PC-9 (cell line): ENCODE data around the gene FILIP1. TPM values are rescaled to one million over a fixed set of nuclear protein-coding genes. Genes with fewer than 3 reads are reported as not detected.

ENCODE experiments used
- BruUV-seq: library from RNA; stranded (reverse); fragments of 400-500 nt; replicated peaks from 2 replicates; lab custom pipeline; 2021; lab: Mats Ljungman, UMichigan
- CTCF ChIA-PET: fragments of 300-600 bp; sonication (Branson Sonifier 250); formaldehyde crosslinking; loops from one replicate; lab custom pipeline; 2022; ENCODE audit warnings: antibody characterized with exemption; lab: Charles Lee
- POLR2A ChIA-PET: fragments of 300-600 bp; sonication (Branson Sonifier 250); formaldehyde crosslinking; loops from one replicate; lab custom pipeline; 2022; ENCODE audit warnings: antibody characterized with exemption; ENCODE audit not compliant: unreplicated experiment; lab: Charles Lee
- DNase-seq, 2 experiments: peaks; one replicate each; pipeline versions ENCODE4 v3.0.0 to v3.0.0-alpha.2; 2015 to 2022; ENCODE audit warnings: mixed read lengths in 1 of 2
- H2AFZ ChIP-seq: fragments of 200-600 bp; sonication (generic); 2 replicates; pipeline ENCODE4 v1.8.1; 2017; ENCODE audit warnings: antibody characterized with exemption
- H3F3A ChIP-seq: fragments of 200-600 bp; sonication (generic); 2 replicates; pipeline ENCODE4 v1.8.1; 2017; ENCODE audit warnings: antibody characterized with exemption, mild to moderate bottlenecking, low read depth; ENCODE audit not compliant: insufficient read depth
- H3K27ac ChIP-seq: fragments of 200-600 bp; sonication (generic); 2 replicates; pipeline ENCODE4 v1.6.1; 2016; ENCODE audit warnings: mixed run types
- H3K27me3 ChIP-seq: fragments of 200-600 bp; sonication (generic); 2 replicates; pipeline ENCODE4 v1.6.1; 2016; ENCODE audit warnings: low read depth, mixed run types; ENCODE audit not compliant: insufficient read depth
- H3K36me3 ChIP-seq: fragments of 200-600 bp; sonication (generic); 2 replicates; pipeline ENCODE4 v1.6.1; 2016; ENCODE audit warnings: low read depth, mixed run types
- H3K4me1 ChIP-seq: fragments of 200-600 bp; sonication (generic); replicated peaks from 2 replicates; pipeline ENCODE4 v1.6.1; 2016; ENCODE audit warnings: mixed run types; ENCODE audit not compliant: insufficient read depth
- H3K4me2 ChIP-seq: fragments of 200-600 bp; sonication (generic); 2 replicates; pipeline ENCODE4 v1.6.1; 2017; ENCODE audit warnings: mixed run types
- H3K4me3 ChIP-seq: fragments of 200-600 bp; sonication (generic); 2 replicates; pipeline ENCODE4 v1.6.1; 2016; ENCODE audit warnings: mixed run types
- H3K79me2 ChIP-seq: fragments of 200-600 bp; sonication (generic); 2 replicates; pipeline ENCODE4 v1.6.1; 2017; ENCODE audit warnings: low read depth, mixed run types
- H3K9me2 ChIP-seq: fragments of 200-600 bp; sonication (generic); 2 replicates; pipeline ENCODE4 v1.8.1; 2017; ENCODE audit warnings: mild to moderate bottlenecking; ENCODE audit not compliant: insufficient read depth
- H3K9me3 ChIP-seq: fragments of 200-600 bp; sonication (generic); 2 replicates; pipeline ENCODE4 v1.8.1; 2016; ENCODE audit warnings: low read depth; ENCODE audit not compliant: insufficient read depth
- H4K20me1 ChIP-seq: fragments of 200-600 bp; sonication (generic); 2 replicates; pipeline ENCODE4 v1.8.1; 2017; ENCODE audit not compliant: insufficient read depth
- EZH2 ChIP-seq: fragments of 200-600 bp; sonication (generic); IDR thresholded peaks from 2 replicates; pipeline ENCODE4 v1.8.0; 2017; ENCODE audit warnings: antibody characterized with exemption, low read depth
- intact Hi-C: fragments of 100-400 bp; cut with micrococcal nuclease; formaldehyde crosslinking; loops from one replicate; pipeline ENCODE4 v1.10.0; 2022; ENCODE audit not compliant: unreplicated experiment
- total RNA-seq: library from RNA; stranded (reverse); gene quantifications from 2 replicates; pipeline ENCODE4 v1.2.3, GENCODE V29; 2021
- TF ChIP-seq, protein P1 (sequence below): fragments of 200-600 bp; sonication (generic); conservative IDR thresholded peaks from 2 replicates; pipeline ENCODE4 v1.6.1; 2017; ENCODE audit warnings: mixed run types, antibody characterized with exemption, mild to moderate bottlenecking, moderate library complexity

The FILIP1 gene
- total RNA-seq, 1 experiment from 2014 or later, result 0.15 TPM

DNA sequence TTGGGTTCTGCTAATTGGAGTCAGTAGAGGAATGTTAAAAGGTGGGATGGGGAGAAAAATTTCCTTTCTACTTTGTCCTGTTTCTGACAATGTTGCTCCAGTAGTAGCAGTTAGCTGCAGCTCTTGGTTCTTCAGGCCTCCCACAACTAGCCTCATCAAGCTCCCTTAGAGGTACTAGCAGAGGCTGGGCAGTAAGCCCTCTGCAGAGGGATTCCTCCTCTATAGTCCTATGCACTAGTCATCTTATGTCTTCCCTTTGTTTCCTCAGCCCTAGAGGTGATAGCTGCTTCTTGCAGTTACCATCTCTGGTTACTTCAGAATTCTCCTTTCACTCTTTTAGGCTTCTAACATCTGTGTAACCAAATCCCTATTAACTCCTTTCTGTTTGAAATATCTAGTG lies 99.8 kb downstream of the FILIP1 start:
- DNase-seq, result no peak
- no peaks in the 10 kb centered on the region for H3K36me3 ChIP-seq
- no peak overlapping the region for H2AFZ ChIP-seq
- no TSS peak for BruUV-seq
- no peaks in the 10 kb centered on the region for H3K27me3 ChIP-seq
- no peaks in the 10 kb centered on the region for H3F3A ChIP-seq
- H3K79me2 ChIP-seq, result no peaks in the 10 kb centered on the region
- POLR2A ChIA-PET, result no interaction called here
- H3K4me1 ChIP-seq, result no peaks in the 10 kb centered on the region
- H3K4me2 ChIP-seq, result no peak overlapping the region
- TF ChIP-seq, protein P1, sequence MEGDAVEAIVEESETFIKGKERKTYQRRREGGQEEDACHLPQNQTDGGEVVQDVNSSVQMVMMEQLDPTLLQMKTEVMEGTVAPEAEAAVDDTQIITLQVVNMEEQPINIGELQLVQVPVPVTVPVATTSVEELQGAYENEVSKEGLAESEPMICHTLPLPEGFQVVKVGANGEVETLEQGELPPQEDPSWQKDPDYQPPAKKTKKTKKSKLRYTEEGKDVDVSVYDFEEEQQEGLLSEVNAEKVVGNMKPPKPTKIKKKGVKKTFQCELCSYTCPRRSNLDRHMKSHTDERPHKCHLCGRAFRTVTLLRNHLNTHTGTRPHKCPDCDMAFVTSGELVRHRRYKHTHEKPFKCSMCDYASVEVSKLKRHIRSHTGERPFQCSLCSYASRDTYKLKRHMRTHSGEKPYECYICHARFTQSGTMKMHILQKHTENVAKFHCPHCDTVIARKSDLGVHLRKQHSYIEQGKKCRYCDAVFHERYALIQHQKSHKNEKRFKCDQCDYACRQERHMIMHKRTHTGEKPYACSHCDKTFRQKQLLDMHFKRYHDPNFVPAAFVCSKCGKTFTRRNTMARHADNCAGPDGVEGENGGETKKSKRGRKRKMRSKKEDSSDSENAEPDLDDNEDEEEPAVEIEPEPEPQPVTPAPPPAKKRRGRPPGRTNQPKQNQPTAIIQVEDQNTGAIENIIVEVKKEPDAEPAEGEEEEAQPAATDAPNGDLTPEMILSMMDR, result no peak
- no peak for TF ChIP-seq EZH2
- no peaks in the 10 kb centered on the region for H3K9me2 ChIP-seq
- CTCF ChIA-PET, result no interaction called here
- H3K9me3 ChIP-seq, result no peaks in the 10 kb centered on the region; the same call in 1 of the 2 replicates
- intact Hi-C loops, result no loop called here
- no peak overlapping the region for H3K4me3 ChIP-seq
- H3K27ac ChIP-seq, result no peak overlapping the region
- H4K20me1 ChIP-seq, result no peaks in the 10 kb centered on the region

DNA sequence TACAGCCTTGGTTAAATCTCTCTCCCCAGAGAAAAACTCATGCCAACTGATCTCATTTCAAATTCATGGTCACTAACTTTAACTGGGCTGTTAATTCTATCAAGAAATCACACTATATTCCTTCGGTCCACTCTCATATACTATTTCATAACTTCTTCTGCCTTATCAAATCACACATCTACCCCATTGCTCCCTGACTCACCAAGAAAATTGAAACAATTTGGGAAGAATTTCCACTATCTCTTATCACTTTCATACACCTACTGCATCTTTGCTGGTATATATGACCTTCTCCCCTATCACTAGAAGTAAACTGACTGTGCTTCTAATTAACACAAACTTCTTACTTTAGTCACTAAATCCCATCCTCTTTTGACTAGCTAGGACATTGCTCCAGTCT lies 102.3 kb downstream of the FILIP1 start:
- POLR2A ChIA-PET, result no interaction called here
- H2AFZ ChIP-seq, result no peak overlapping the region
- no peaks in the 10 kb centered on the region for H3K79me2 ChIP-seq
- DNase-seq, result no peak
- H3K4me1 ChIP-seq, result no peaks in the 10 kb centered on the region
- intact Hi-C loops, result no loop called here
- H3K4me3 ChIP-seq, result no peak overlapping the region
- CTCF ChIA-PET, result no interaction called here
- TF ChIP-seq EZH2, result no peak
- TF ChIP-seq, protein P1, result no peak
- H3K9me2 ChIP-seq, result no peaks in the 10 kb centered on the region
- no TSS peak for BruUV-seq
- no peaks in the 10 kb centered on the region for H3K36me3 ChIP-seq
- H3F3A ChIP-seq, result no peaks in the 10 kb centered on the region
- no peaks in the 10 kb centered on the region; the same call in 1 of the 2 replicates for H3K9me3 ChIP-seq
- no peak overlapping the region for H3K27ac ChIP-seq
- H4K20me1 ChIP-seq, result no peaks in the 10 kb centered on the region
- no peak overlapping the region for H3K4me2 ChIP-seq
- H3K27me3 ChIP-seq, result no peaks in the 10 kb centered on the region

DNA sequence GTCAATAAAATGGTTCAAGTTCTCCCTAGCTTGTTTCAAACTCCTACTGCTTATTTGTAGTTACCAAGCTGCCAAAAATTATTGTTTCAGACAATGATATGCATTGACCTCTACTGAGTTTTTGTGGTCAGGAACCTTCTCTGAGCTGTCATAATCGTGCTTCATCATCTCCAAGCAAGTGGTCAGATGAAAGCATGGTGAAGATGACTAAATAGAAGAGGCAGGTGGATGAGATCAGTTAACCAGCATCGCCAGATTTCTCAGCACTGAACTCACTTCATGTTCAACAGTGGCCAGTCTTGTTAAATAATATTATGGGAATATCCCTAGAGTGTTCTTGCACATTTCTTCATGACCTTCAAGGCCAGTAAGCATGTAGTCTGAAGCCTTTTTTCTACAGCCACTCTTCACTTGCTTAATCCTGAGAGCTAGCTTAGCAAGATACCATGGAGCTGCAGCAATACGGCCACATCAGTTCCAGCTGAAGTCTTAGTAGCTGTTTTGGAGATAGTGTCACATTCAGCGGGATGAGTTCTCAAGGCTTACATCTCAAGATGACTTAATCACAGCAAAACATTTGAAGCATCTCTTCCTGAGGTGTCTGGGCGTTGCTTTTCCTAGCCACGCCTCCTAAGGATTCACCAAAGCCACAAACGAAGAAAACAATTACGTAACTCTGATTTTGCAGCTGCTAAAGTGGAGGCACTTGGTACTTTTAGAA lies 107.4 kb downstream of the FILIP1 start:
- ChIA-PET CTCF (no interaction called here), POLR2A (no interaction called here)
- no peaks in the 10 kb centered on the region for H3K36me3 ChIP-seq

More for the DNA sequence above, 107.4 kb downstream of the FILIP1 start:
- H3K79me2 ChIP-seq, result no peaks in the 10 kb centered on the region
- no peaks in the 10 kb centered on the region for H3F3A ChIP-seq
- no peaks in the 10 kb centered on the region for H3K27me3 ChIP-seq
- H4K20me1 ChIP-seq, result no peaks in the 10 kb centered on the region
- no peak overlapping the region for H3K4me2 ChIP-seq
- intact Hi-C loops, result no loop called here
- no peak for TF ChIP-seq EZH2
- TF ChIP-seq, protein P1, result no peak
- H3K9me2 ChIP-seq, result no peaks in the 10 kb centered on the region; the same call in 1 of the 2 replicates
- H3K27ac ChIP-seq, result no peak overlapping the region
- BruUV-seq, result no TSS peak
- H3K4me1 ChIP-seq, result no peaks in the 10 kb centered on the region
- no peak overlapping the region for H3K4me3 ChIP-seq
- DNase-seq, result no peak
- no peak overlapping the region for H2AFZ ChIP-seq
- H3K9me3 ChIP-seq, result no peaks in the 10 kb centered on the region
